ENCODE results near the gene SELENOF. TPM values are rescaled to one million over a fixed set of nuclear protein-coding genes. Genes with fewer than 3 reads are reported as not detected.

Gene SELENOF
- total RNA-seq, 1 donor, result 275 TPM

DNA sequence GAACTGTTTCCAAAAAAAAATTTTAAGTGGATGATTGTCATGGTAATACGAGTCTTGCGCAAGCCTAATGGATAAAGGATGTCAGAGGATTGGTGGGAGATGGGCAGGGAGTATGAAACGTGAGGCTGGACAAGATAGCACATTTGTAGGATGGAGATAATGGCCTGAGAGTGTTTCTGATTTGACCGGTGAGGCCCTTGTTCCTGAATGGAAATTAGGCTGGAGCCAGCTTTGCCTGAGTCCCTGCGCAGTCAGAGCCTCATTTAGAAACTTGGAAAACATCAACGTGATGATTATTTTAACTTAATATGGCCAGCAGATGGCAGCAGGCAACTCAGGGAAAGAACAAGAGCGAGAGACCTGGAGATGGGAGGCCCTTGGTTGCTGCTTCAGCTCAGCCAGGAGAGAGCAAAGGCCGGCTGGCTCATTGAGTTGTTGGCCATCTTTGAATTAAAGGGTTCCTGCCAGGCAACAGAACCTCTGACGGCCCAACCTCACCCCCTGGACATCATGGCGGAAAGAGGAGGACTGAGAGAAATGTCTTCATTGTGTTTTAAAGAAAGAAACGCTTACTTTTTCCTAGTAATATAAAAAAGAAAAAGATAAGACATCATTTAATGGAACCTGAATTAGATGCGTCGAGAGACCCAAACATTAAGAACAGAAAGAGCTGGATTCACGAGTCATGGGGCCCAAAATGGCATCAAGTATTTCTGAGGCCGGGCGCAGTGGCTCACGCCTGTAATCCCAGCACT, 80.3 kb downstream of the SELENOF start:
- TF ChIP-seq, protein P1, sequence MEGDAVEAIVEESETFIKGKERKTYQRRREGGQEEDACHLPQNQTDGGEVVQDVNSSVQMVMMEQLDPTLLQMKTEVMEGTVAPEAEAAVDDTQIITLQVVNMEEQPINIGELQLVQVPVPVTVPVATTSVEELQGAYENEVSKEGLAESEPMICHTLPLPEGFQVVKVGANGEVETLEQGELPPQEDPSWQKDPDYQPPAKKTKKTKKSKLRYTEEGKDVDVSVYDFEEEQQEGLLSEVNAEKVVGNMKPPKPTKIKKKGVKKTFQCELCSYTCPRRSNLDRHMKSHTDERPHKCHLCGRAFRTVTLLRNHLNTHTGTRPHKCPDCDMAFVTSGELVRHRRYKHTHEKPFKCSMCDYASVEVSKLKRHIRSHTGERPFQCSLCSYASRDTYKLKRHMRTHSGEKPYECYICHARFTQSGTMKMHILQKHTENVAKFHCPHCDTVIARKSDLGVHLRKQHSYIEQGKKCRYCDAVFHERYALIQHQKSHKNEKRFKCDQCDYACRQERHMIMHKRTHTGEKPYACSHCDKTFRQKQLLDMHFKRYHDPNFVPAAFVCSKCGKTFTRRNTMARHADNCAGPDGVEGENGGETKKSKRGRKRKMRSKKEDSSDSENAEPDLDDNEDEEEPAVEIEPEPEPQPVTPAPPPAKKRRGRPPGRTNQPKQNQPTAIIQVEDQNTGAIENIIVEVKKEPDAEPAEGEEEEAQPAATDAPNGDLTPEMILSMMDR (IDR thresholded peaks at IDR 0.05; ENCODE audit: insufficient read depth, low read depth, low read length), result peak; percentile 65
- peak; percentile 89 for DNase-seq (ENCODE audit: low read depth)
- H3K4me3 ChIP-seq (ENCODE audit: low read depth, low read length), result no peak overlapping the region

DNA sequence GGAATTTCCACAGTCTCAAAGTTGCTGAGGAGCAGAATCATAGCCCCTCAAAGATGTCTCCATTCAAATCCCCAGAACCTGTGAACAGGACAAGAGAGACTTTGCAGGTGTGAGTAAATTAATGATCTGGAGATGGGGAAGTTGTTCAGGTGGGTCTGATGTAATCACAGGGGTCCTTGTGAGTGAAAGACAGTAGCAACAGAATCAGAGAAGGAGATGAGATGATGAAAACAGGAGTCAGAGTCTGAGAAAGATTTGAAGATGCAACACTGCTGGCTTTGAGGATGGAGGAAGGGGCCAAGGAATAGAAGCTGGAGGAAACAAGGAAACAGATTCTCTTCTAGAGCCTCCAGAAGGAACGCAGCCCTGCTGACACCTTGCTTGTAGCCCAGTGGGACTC, 81.5 kb downstream of the SELENOF start:
- TF ChIP-seq, protein P1 (IDR thresholded peaks at IDR 0.05; ENCODE audit: insufficient read depth, low read depth, low read length), result no peak
- DNase-seq (ENCODE audit: low read depth), result no peak
- H3K4me3 ChIP-seq (ENCODE audit: low read depth, low read length), result no peak overlapping the region

DNA sequence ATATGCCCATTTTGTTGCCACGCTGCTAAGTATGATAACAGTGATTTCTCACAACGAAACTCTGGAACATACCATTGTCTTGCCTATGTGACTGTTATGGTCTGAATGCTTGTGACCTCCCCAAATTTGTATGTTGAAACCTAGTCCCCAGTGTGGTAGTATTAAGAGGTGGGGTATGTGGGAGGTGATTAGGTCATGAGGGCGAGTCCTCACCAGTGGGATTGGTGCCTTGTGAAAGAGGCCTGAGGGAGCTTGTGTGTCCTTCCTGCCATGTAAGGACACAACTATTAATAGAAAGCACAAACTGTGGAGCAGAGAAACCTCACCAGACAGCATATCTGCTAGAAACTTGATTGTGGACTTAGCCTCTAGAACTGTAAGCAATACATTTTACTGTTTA, 84.6 kb downstream of the SELENOF start:
- TF ChIP-seq, protein P1 (IDR thresholded peaks at IDR 0.05; ENCODE audit: insufficient read depth, low read depth, low read length), result no peak
- no peak for DNase-seq (ENCODE audit: low read depth)
- no peak overlapping the region for H3K4me3 ChIP-seq (ENCODE audit: low read depth, low read length)

DNA sequence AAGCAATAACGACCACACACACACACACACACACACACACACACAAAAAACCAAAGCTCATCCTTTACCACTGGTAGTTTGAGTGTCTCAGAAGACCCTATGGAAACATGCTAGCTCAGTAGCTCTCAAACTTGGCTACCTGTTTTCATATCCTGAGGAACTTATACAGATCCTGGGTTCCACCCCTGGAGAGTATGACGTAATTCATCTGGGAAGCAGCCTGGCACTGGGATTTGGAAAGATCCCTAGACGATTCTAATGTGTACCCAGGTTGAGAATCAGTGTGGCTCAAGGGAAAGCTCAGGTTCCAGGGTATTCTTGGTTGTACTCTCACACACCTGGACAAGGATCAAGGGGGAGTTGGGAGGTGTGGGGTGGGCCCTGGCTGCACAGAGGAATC, 85.9 kb downstream of the SELENOF start:
- DNase-seq (ENCODE audit: low read depth), result no peak
- TF ChIP-seq, protein P1 (IDR thresholded peaks at IDR 0.05; ENCODE audit: insufficient read depth, low read depth, low read length), result no peak
- H3K4me3 ChIP-seq (ENCODE audit: low read depth, low read length), result no peak overlapping the region

DNA sequence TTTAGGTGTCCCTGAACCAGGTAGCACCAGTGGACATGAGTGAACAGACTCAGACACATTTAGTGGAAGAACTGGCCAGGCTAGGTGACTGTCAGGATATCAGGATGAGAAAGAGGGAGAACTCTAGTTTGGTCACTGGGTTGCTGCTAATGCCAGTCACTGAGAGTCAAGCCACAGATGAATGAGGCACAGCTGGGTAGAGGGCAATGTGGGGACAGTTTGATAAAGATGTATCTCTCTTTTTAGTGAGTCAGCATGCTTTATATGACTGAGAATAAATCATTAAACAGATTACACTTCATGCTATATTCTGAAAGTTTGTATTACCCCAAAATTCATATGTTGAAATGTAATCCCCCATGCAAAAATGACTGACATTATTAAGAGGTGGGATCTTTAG, 87.1 kb downstream of the SELENOF start:
- H3K4me3 ChIP-seq (ENCODE audit: low read depth, low read length), result no peak overlapping the region
- DNase-seq (ENCODE audit: low read depth), result no peak
- TF ChIP-seq, protein P1 (IDR thresholded peaks at IDR 0.05; ENCODE audit: insufficient read depth, low read depth, low read length), result no peak

DNA sequence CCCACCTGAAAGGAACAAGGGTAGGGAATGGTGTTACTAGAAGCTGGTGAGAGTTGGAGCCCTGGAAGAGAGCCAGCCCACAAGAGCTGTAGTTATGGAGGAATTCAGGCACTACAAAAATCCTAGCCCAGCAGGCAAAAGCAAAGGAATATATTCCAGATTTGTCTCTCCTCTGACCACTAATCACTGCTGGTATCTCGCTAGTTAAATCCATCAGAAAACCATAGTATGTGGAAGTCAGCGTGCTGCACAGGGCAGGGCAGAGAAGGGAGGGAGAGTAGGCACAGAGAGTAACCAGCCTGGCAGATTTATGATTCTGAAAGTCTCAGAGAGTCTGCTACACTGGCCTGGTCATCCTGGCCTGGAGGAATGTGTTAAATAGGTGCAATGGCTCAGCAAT, 88.6 kb downstream of the SELENOF start:
- H3K4me3 ChIP-seq (ENCODE audit: low read depth, low read length), result no peak overlapping the region
- TF ChIP-seq, protein P1 (IDR thresholded peaks at IDR 0.05; ENCODE audit: insufficient read depth, low read depth, low read length), result no peak
- peak; percentile 85 for DNase-seq (ENCODE audit: low read depth)
